T-helper 2 cell treated with Interferon-gamma antibody and Interleukin-4, amounts not matched to agents 100 ng/mL and 5 ng/mL, for 36 hours (primary cell): ENCODE results near the gene KCTD16. TPM values are rescaled to one million over a fixed set of nuclear protein-coding genes. Genes with fewer than 3 reads are reported as not detected.

ENCODE experiments used
- intact Hi-C: fragments of 100-400 bp; cut with micrococcal nuclease; formaldehyde crosslinking; loops from one replicate; pipeline ENCODE4 v1.15.1; 2023
- total RNA-seq: library from RNA; stranded (reverse); gene quantifications from 2 replicates; pipeline ENCODE4 v1.2.3, GENCODE V29; 2022

Gene KCTD16
- total RNA-seq, 1 donor from 2014 or later, result not detected

DNA sequence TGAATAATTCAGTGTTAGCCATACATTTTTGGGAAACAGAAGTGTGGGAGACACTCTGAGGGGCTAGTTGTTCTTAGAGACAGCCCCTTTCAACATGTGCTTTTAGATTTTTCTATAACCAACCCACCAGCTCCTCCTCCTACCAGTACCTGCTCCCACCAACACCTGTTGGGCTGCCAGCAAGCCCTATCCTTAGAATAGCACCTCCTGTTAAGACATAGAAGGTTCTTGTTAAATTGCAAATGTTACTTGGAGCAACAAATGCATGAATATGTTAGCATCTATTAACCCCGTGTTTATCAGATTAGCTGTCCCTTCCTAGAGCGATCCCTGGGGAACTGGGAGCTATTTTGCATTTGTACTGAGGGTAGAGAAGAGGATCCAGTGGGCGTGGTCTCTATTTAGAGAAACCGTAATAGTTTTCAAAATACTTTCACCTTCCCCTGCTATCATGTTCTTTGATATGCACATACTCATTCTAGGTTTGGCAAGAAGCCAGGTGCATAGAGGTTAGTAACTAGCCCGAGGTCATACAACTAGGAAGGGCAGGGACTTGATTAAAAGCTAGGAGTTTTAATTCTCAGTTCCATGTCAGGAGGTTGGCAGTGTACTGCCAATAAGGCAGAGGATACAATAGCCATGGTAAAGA, 334.4 kb downstream of the KCTD16 start:
- intact Hi-C loops, result no loop called here

GRCh38 chr5:144510845-144511579, 340.3 kb downstream of the KCTD16 start:
- intact Hi-C loops, result no loop called here

DNA sequence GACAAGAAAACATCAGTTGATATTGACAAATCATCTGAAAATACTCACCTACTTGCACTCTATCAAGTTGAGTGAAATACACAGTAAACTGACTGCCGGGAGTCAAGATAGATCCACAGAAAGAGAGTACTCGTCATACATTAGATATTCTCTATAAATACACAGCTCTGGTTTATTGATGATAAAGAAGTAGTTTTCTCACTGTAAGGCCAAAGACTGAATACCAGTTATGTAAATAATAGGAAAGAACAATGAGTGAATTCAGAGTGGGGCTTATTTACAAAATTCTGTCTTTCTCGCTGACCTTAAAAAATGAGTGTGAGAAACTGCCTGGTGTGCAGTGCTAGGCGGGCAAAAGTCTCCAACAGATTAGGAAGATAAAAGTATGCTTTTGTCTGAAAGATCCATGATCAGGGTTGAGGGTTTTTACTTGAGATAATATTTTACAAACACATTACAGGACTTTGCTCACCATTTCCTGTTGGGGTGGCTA, 341.0 kb downstream of the KCTD16 start:
- intact Hi-C loops, result no loop called here

- intact Hi-C loops, result no loop called here
Measured at GRCh38 chr5:144522698-144523097, 352.0 kb downstream of the KCTD16 start.

DNA sequence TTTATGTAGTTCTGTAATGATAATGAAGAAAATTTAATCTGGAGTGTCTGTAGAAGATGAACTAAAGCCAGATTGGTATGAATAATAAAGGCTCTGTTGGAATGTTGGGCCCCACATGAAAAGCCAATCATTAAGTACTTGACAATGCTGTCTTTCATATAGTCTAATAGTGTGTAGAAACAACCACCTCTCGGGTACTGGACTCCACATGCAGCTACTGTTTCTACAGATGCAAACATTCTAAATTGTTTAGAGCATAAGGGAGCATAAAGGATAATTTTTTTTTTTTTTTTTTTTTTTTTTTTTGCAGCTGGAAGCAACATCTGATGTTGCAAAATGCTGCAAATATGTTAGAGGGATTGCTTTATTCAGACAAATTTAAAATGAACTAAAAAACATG, 354.3 kb downstream of the KCTD16 start:
- intact Hi-C loops, result no loop called here

- intact Hi-C loops, result no loop called here
Measured at GRCh38 chr5:144531188-144531587, 360.5 kb downstream of the KCTD16 start.

Other genes with a start within 250 kb of the KCTD16 start
- gene YIPF5, start 214 bp upstream of the KCTD16 start, total RNA-seq, result 39.6 and 41.5 TPM in 2 replicates